ENCODE results near the gene FNDC3B.

The FNDC3B gene

GRCh38 chr3:172177046-172177445, 137.7 kb downstream of the FNDC3B start:
- H3K4me3 ChIP-seq (ENCODE audit: control insufficient read depth, low read depth, low read length): no peak overlapping the region
- no peak for TF ChIP-seq CTCF (conservative IDR thresholded peaks at IDR 0.05; ENCODE audit: control insufficient read depth, insufficient read depth, low read depth, low read length)
- DNase-seq (ENCODE audit: low read depth): peak; percentile 61

GRCh38 chr3:172177803-172178316, 138.5 kb downstream of the FNDC3B start:
- DNase-seq (ENCODE audit: low read depth): no peak
- TF ChIP-seq CTCF (conservative IDR thresholded peaks at IDR 0.05; ENCODE audit: control insufficient read depth, insufficient read depth, low read depth, low read length): no peak

GRCh38 chr3:172179680-172180399, 140.5 kb downstream of the FNDC3B start:
- no peak for TF ChIP-seq CTCF (conservative IDR thresholded peaks at IDR 0.05; ENCODE audit: control insufficient read depth, insufficient read depth, low read depth, low read length)
- no peak overlapping the region for H3K4me3 ChIP-seq (ENCODE audit: control insufficient read depth, low read depth, low read length)
- DNase-seq (ENCODE audit: low read depth): no peak

More at GRCh38 chr3:172177803-172178316, 138.5 kb downstream of the FNDC3B start:
- no peak overlapping the region for H3K4me3 ChIP-seq (ENCODE audit: control insufficient read depth, low read depth, low read length)

GRCh38 chr3:172180473-172180872, 141.1 kb downstream of the FNDC3B start:
- no peak for DNase-seq (ENCODE audit: low read depth)
- TF ChIP-seq CTCF (conservative IDR thresholded peaks at IDR 0.05; ENCODE audit: control insufficient read depth, insufficient read depth, low read depth, low read length): no peak
- no peak overlapping the region for H3K4me3 ChIP-seq (ENCODE audit: control insufficient read depth, low read depth, low read length)

- peak; percentile 72 for DNase-seq (ENCODE audit: low read depth)
These were observed 142.7 kb downstream of the FNDC3B start for GRCh38 chr3:172181932-172182586.

GRCh38 chr3:172182797-172183196, 143.4 kb downstream of the FNDC3B start:
- no peak for DNase-seq (ENCODE audit: low read depth)
- TF ChIP-seq CTCF (conservative IDR thresholded peaks at IDR 0.05; ENCODE audit: control insufficient read depth, insufficient read depth, low read depth, low read length): no peak
- H3K4me3 ChIP-seq (ENCODE audit: control insufficient read depth, low read depth, low read length): no peak overlapping the region

More at GRCh38 chr3:172181932-172182586, 142.7 kb downstream of the FNDC3B start:
- TF ChIP-seq CTCF (conservative IDR thresholded peaks at IDR 0.05; ENCODE audit: control insufficient read depth, insufficient read depth, low read depth, low read length): no peak
- no peak overlapping the region for H3K4me3 ChIP-seq (ENCODE audit: control insufficient read depth, low read depth, low read length)

Data from fibroblast of mammary gland (primary cell).